GM18520 (cell line): Measurements from ENCODE around the gene SPHK2.
"Not testable (repeated sequence)": the region's sequence is repeated elsewhere in the genome, so short reads cannot be mapped to it uniquely, and the experiment has no call there.

ENCODE experiments used
- ATAC-seq: cut with Tn5 transposase; IDR thresholded peaks from one replicate; pipeline ENCODE4 v1.9.1; 2021; ENCODE audit not compliant: unreplicated experiment

Gene SPHK2

GRCh38 chr19:48656840-48657474 is 37.7 kb downstream of the SPHK2 start:
- ATAC-seq = no peak

DNA sequence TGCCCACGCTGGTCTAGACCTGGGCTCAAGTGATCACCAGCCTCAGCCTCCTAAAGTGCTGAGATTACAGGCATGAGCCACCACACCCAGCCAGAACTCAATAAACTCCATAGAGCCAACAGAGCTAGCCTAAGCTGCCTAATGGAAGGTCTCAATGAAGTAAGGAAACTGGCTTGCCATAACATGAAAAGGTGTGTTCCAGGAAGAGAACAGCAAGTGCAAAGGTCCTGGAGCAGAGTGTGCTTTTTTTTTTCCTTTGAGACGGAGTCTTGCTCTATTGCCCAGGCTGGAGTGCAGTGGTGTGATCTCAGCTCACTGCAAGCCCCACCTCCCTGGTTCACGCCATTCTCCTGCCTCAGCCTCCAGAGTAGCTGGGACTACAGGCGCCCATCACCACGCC is 38.5 kb downstream of the SPHK2 start:
- not testable (repeated sequence) for ATAC-seq

DNA sequence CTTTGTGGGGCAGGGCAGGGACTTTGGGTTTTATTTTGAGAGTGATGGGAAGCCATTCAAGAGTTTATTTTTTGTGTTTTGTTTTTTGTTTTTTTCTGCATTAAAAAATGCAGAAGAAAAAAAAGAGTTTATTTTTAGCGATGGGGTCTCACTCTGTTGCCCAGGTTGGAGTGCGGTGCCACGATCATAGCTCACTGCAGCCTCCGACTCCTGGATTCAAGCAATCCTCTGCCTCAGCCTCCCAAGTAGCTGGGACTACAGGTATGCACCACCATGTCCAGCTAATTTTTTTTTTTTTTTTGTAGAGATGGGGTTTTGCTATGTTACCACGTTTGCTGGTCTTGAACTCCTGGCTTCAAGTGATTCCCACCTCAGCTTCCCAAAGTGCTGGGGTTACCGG is 39.2 kb downstream of the SPHK2 start:
- ATAC-seq = no peak

GRCh38 chr19:48659768-48660167 is 40.5 kb downstream of the SPHK2 start:
- no peak for ATAC-seq

DNA sequence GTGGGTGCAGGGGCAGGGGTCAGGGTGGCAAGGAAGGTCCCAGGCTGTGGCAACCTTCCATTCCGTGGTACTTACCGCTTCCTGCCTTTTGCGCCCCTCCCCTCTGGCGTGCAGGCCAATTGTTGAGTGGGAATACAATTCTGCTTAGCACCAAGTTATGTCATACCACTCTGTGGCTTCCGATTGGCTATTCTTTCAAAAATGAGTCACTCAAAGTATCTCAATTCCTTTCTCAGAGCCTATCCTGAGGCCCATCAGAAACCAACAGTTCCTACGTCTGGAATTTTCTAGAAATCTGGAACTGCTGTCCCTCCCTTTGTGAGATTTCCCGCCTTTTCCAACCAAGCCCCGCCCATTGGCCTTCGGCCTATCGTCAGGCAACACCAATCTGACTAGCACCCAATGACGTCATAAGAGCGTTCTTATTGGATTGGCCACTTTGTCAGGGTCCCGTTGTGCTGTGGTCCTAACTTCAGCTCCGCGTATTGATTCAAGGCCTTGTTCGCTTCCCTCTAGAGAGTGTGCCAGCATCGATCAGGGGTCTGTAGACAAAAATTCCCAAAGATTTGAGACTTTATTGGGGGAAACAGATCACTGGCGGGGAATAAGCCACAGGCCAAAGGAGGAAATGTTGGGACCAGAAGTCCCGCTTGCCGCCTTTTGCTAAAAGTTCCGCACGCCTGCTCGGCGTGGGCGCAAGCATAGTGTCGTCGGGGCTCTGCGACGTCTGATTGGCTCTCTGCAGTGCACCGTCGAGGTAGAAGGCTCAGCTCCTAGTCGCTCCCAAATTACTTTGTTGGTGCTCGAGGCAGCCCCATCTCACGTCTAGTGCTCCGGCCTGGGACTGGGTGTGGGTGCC is 41.8 kb downstream of the SPHK2 start:
- ATAC-seq = peak; percentile 45

DNA sequence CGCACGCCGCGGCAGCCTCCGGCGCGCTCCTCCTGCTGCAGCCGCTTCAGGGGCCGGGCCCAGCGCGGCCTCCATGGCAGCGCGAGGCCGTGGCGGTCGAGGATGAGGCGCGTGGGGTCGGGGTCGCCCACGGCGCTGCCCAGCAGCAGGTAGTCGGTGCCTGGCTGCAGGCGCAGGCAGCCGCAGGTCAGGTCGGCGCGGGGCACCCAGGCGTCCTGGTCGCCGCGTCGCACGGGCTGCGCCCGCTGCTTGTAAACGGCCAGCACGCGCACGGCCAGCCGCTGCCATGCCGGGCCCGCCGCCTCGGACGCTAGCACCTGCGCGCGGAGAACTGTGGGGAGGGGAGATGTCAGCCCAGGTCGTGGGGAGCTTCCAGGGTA is 42.4 kb downstream of the SPHK2 start:
- ATAC-seq = no peak

DNA sequence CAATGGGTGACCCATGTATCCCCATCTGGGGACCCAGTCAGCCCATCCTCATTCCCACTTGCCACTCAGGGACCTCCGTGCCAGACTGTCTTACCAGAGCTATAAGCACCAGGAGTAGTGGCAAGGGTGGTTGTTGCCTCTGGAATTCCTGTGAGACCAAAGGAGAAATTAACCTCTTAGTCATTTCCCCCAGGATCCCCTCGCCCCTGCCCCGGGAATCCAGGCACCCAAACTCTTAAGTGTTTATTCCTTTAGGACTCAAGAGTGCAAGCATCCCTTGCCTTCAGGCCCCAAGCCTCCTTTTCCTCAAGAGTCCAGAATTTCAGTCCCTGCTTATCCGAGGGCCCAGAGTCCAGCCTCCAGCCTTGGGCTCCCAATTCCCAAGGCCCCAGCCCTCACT is 44.4 kb downstream of the SPHK2 start:
- ATAC-seq = no peak

GRCh38 chr19:48664476-48664875 is 45.2 kb downstream of the SPHK2 start:
- ATAC-seq = no peak

DNA sequence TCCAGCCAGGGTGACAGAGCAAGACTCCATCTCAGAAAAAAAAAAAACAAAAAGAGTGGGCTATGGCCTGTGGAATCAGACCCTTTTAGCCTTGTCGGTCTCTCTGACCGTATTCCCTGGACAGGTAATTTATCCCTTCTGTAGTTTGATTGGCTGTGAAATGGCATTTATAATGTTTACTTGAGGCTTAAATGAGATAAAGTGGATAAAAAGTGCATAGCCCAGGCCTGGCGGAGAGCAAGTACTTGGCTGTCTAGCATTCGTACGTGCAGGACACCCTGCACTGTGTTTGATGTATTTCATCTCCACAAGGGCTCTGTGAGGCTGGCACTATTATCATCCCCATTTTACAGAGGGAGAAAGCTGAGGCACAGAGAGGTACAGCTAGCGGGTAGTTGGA is 46.5 kb downstream of the SPHK2 start:
- ATAC-seq = no peak

DNA sequence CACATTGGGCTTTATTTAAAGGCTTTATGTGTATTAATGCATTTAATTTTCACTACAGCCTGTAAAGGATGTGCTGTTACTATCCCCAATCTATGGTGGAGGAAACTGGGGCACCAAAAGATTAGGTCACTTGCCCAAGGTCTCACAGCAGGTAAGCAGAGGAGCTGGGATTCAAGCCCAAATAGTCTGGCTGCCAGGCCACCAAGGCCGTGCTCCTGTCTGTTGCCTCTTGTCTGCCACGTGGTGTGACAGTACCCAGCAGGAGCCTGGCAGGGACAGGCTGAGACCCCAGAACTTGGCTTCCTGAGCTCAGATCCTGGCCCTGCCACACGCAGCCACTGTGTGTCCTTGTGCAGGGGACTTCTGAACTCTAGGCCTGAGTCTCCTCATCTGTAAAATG is 49.0 kb downstream of the SPHK2 start:
- ATAC-seq = no peak

- ATAC-seq = no peak
Observed at GRCh38 chr19:48668761-48669160, 49.5 kb downstream of the SPHK2 start.

DNA sequence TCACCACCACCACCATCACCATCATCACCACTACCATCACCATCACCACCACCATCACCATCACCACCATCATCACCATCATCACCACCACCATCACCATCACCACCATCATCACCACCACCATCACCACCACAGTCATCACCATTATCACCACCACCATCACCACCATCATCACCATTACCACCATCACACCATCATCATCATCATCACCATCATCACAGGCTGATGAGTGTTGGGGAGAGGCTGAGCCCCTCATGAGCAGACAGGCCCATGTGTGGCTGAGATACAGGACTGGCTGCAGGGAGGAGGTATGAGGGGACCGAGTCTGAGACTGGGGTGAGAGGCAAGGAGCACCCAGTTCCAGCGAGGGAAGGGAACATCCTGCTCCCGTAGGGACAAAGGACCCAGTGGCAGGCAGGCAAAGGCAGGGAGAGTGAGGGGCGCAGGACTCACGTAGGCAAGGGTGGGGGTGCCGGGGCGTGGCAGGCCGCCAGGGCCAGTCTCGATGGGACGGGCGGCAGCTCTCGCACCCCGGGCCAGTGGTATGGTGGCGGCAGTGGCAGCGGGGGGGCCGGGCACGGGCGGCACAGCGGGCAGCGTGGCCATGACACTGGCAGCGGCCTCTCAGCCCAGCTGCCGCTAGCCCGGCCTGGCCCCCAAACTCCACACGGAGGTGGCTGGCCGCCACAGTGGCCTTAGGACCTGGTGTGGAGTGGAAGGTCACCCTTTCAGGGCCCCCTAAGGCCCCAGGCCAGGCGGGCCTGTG is 50.8 kb downstream of the SPHK2 start:
- no peak for ATAC-seq

GRCh38 chr19:48670699-48671445 is 51.6 kb downstream of the SPHK2 start:
- ATAC-seq = no peak

DNA sequence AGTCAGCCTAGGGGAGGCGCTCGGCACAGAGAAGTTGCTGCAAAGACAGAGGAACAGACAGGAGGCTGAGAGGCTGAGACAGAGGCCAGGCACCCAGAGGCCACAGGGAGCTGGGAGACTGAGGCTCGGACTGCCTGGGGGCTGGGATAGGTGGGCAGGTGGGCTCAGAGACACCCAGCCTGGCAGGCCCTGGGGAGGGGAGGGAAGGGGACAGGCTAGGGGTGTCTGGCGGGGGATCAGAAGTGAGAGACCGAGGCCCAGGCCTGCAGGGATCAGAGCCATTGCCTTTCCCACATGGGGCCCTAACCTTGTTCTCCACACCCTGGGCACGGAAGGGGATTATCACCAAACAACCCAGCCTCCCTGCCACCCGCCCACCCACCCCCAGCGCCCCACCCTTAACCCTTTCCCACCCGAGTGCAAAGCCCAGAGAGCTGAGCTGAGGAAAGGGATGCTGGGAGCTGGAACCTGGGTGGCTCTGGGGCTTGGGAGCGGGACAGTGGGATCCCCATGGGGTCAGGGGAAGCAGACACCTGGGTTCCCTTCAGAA is 52.2 kb downstream of the SPHK2 start:
- no peak for ATAC-seq

GRCh38 chr19:48672994-48673393 is 53.7 kb downstream of the SPHK2 start, which contains the start of gene NTN5:
TSS of gene NTN5 (minus strand) at chr19:48673017. CDS start at chr19:48670986, 2,031 bp downstream.
- ATAC-seq = no peak

- no peak for ATAC-seq
Observed at GRCh38 chr19:48673436-48674100, 54.3 kb downstream of the SPHK2 start.

GRCh38 chr19:48674216-48674809 is 55.0 kb downstream of the SPHK2 start:
- ATAC-seq = no peak

GRCh38 chr19:48674921-48675824 is 55.9 kb downstream of the SPHK2 start:
- ATAC-seq = no peak

- no peak for ATAC-seq
Observed at GRCh38 chr19:48676487-48676886, 57.2 kb downstream of the SPHK2 start.
